Measurements from ENCODE around the gene EBF3.

Gene EBF3

GRCh38 chr10:129793479-129793878 lies 170.6 kb downstream of the EBF3 start:
- Mint-ChIP-seq H3K9me3 (peaks cover 28% of the 10 kb centered on the region), H3K27me3 (peaks cover 2% of the 10 kb centered on the region), H3K4me1 (ENCODE audit: low read depth) (no peaks in the 10 kb centered on the region), H3K36me3 (ENCODE audit: low read depth) (no peaks in the 10 kb centered on the region), H3K27ac (no peak overlapping the region), H3K4me3 (no peak overlapping the region)
- intact Hi-C loops (cut with micrococcal nuclease), result no loop called here

GRCh38 chr10:129792864-129793263 lies 171.2 kb downstream of the EBF3 start:
- H3K4me1 Mint-ChIP-seq (ENCODE audit: low read depth), result no peaks in the 10 kb centered on the region
- intact Hi-C loops (cut with micrococcal nuclease), result no loop called here
- no peak overlapping the region for H3K27ac Mint-ChIP-seq
- H3K4me3 Mint-ChIP-seq, result no peak overlapping the region
- H3K36me3 Mint-ChIP-seq (ENCODE audit: low read depth), result no peaks in the 10 kb centered on the region
- peaks cover 28% of the 10 kb centered on the region for H3K9me3 Mint-ChIP-seq
- H3K27me3 Mint-ChIP-seq, result peaks cover 2% of the 10 kb centered on the region

GRCh38 chr10:129792141-129792540 lies 171.9 kb downstream of the EBF3 start:
- intact Hi-C loops (cut with micrococcal nuclease), result no loop called here
- H3K27ac Mint-ChIP-seq, result no peak overlapping the region
- H3K36me3 Mint-ChIP-seq (ENCODE audit: low read depth), result no peaks in the 10 kb centered on the region
- H3K27me3 Mint-ChIP-seq, result peaks cover 2% of the 10 kb centered on the region
- no peaks in the 10 kb centered on the region for H3K4me1 Mint-ChIP-seq (ENCODE audit: low read depth)
- H3K9me3 Mint-ChIP-seq, result peaks cover 34% of the 10 kb centered on the region
- no peak overlapping the region for H3K4me3 Mint-ChIP-seq

- intact Hi-C loops (cut with micrococcal nuclease), result no loop called here
- peaks cover 37% of the 10 kb centered on the region for H3K9me3 Mint-ChIP-seq
- H3K27ac Mint-ChIP-seq, result no peak overlapping the region
- no peaks in the 10 kb centered on the region for H3K4me1 Mint-ChIP-seq (ENCODE audit: low read depth)
- no peaks in the 10 kb centered on the region for H3K36me3 Mint-ChIP-seq (ENCODE audit: low read depth)
- H3K4me3 Mint-ChIP-seq, result no peak overlapping the region
- H3K27me3 Mint-ChIP-seq, result no peaks in the 10 kb centered on the region
Observed at GRCh38 chr10:129790715-129791446, 173.2 kb downstream of the EBF3 start.

GRCh38 chr10:129788215-129788614 lies 175.9 kb downstream of the EBF3 start:
- H3K27me3 Mint-ChIP-seq, result no peaks in the 10 kb centered on the region
- no peaks in the 10 kb centered on the region for H3K36me3 Mint-ChIP-seq (ENCODE audit: low read depth)
- no peaks in the 10 kb centered on the region for H3K4me1 Mint-ChIP-seq (ENCODE audit: low read depth)
- no peak overlapping the region for H3K27ac Mint-ChIP-seq
- peaks cover 35% of the 10 kb centered on the region for H3K9me3 Mint-ChIP-seq
- H3K4me3 Mint-ChIP-seq, result no peak overlapping the region
- intact Hi-C loops (cut with micrococcal nuclease), result no loop called here

GRCh38 chr10:129787557-129787956 lies 176.5 kb downstream of the EBF3 start:
- intact Hi-C loops (cut with micrococcal nuclease), result no loop called here
- H3K27me3 Mint-ChIP-seq, result no peaks in the 10 kb centered on the region
- no peak overlapping the region for H3K27ac Mint-ChIP-seq
- H3K36me3 Mint-ChIP-seq (ENCODE audit: low read depth), result no peaks in the 10 kb centered on the region
- no peak overlapping the region for H3K4me3 Mint-ChIP-seq
- peaks cover 28% of the 10 kb centered on the region for H3K9me3 Mint-ChIP-seq
- H3K4me1 Mint-ChIP-seq (ENCODE audit: low read depth), result no peaks in the 10 kb centered on the region

GRCh38 chr10:129786216-129786615 lies 177.9 kb downstream of the EBF3 start:
- no peak overlapping the region for H3K4me3 Mint-ChIP-seq
- H3K4me1 Mint-ChIP-seq (ENCODE audit: low read depth), result no peaks in the 10 kb centered on the region
- peaks cover 26% of the 10 kb centered on the region for H3K9me3 Mint-ChIP-seq
- no peaks in the 10 kb centered on the region for H3K27me3 Mint-ChIP-seq
- H3K36me3 Mint-ChIP-seq (ENCODE audit: low read depth), result no peaks in the 10 kb centered on the region
- intact Hi-C loops (cut with micrococcal nuclease), result no loop called here
- no peak overlapping the region for H3K27ac Mint-ChIP-seq

GRCh38 chr10:129785536-129785981 lies 178.5 kb downstream of the EBF3 start:
- Mint-ChIP-seq H3K4me1 (ENCODE audit: low read depth) (no peaks in the 10 kb centered on the region), H3K27me3 (no peaks in the 10 kb centered on the region), H3K9me3 (peaks cover 19% of the 10 kb centered on the region), H3K36me3 (ENCODE audit: low read depth) (no peaks in the 10 kb centered on the region), H3K27ac (no peak overlapping the region), H3K4me3 (no peak overlapping the region)
- intact Hi-C loops (cut with micrococcal nuclease), result no loop called here

Data from dendritic cell treated with granulocyte-macrophage colony-stimulating factor and Interleukin-4, amounts not matched to agents 40 ng/mL and 50 ng/mL, for 4 days (primary cell).